Measurements from ENCODE around the gene ZNF740.

ZNF740 gene

GRCh38 chr12:53219956-53220693 is 39.6 kb downstream of the ZNF740 start:
- no peak for TF ChIP-seq CTCF (IDR thresholded peaks at IDR 0.05)
- H3K4me1 Mint-ChIP-seq: peaks cover 81% of the 10 kb centered on the region
- H3K9me3 Mint-ChIP-seq: no peaks in the 10 kb centered on the region
- no peaks in the 10 kb centered on the region for H3K27me3 Mint-ChIP-seq (ENCODE audit: low read depth, poor library complexity)
- peak overlapping the region; percentile 95 for H3K4me3 Mint-ChIP-seq
- H3K36me3 Mint-ChIP-seq (ENCODE audit: low read depth): no peaks in the 10 kb centered on the region
- H3K27ac Mint-ChIP-seq: peak overlapping the region; percentile 25
- peak; percentile 69 for DNase-seq

- peaks cover 81% of the 10 kb centered on the region for H3K4me1 Mint-ChIP-seq
- H3K4me3 Mint-ChIP-seq: peak overlapping the region; percentile 92
- no peaks in the 10 kb centered on the region for H3K27me3 Mint-ChIP-seq (ENCODE audit: low read depth, poor library complexity)
- peak overlapping the region; percentile 94 for H3K27ac Mint-ChIP-seq
- DNase-seq: peak; percentile 94
- no peaks in the 10 kb centered on the region for H3K36me3 Mint-ChIP-seq (ENCODE audit: low read depth)
- TF ChIP-seq CTCF (IDR thresholded peaks at IDR 0.05): no peak
- H3K9me3 Mint-ChIP-seq: no peaks in the 10 kb centered on the region
These were observed 40.2 kb downstream of the ZNF740 start for GRCh38 chr12:53220694-53221202.

- H3K27me3 Mint-ChIP-seq (ENCODE audit: low read depth, poor library complexity): no peaks in the 10 kb centered on the region
- H3K27ac Mint-ChIP-seq: peak overlapping the region; percentile 94
- H3K4me3 Mint-ChIP-seq: peak overlapping the region; percentile 92
- H3K9me3 Mint-ChIP-seq: no peaks in the 10 kb centered on the region
- TF ChIP-seq CTCF (IDR thresholded peaks at IDR 0.05): no peak
- no peaks in the 10 kb centered on the region for H3K36me3 Mint-ChIP-seq (ENCODE audit: low read depth)
- peak; percentile 86 for DNase-seq
- H3K4me1 Mint-ChIP-seq: peaks cover 79% of the 10 kb centered on the region
These were observed 40.9 kb downstream of the ZNF740 start for GRCh38 chr12:53221203-53222080.

GRCh38 chr12:53222170-53222721 is 41.7 kb downstream of the ZNF740 start:
- peak overlapping the region; percentile 77 for H3K27ac Mint-ChIP-seq
- H3K36me3 Mint-ChIP-seq (ENCODE audit: low read depth): no peaks in the 10 kb centered on the region
- peaks cover 77% of the 10 kb centered on the region for H3K4me1 Mint-ChIP-seq
- no peaks in the 10 kb centered on the region for H3K27me3 Mint-ChIP-seq (ENCODE audit: low read depth, poor library complexity)
- no peaks in the 10 kb centered on the region for H3K9me3 Mint-ChIP-seq
- peak overlapping the region; percentile 74 for H3K4me3 Mint-ChIP-seq
- DNase-seq: no peak
- no peak for TF ChIP-seq CTCF (IDR thresholded peaks at IDR 0.05)

- peak overlapping the region; percentile 97 for H3K27ac Mint-ChIP-seq
- no peaks in the 10 kb centered on the region for H3K27me3 Mint-ChIP-seq (ENCODE audit: low read depth, poor library complexity)
- H3K36me3 Mint-ChIP-seq (ENCODE audit: low read depth): no peaks in the 10 kb centered on the region
- no peak for TF ChIP-seq CTCF (IDR thresholded peaks at IDR 0.05)
- H3K4me1 Mint-ChIP-seq: peaks cover 72% of the 10 kb centered on the region
- no peaks in the 10 kb centered on the region for H3K9me3 Mint-ChIP-seq
- H3K4me3 Mint-ChIP-seq: peak overlapping the region; percentile 74
- DNase-seq: no peak
These were observed 42.3 kb downstream of the ZNF740 start for GRCh38 chr12:53222806-53223261.
